ENCODE measurements around the gene SORL1-AS1.
"Not testable (repeated sequence)": the region's sequence is repeated elsewhere in the genome, so short reads cannot be mapped to it uniquely, and the experiment has no call there.

Gene SORL1-AS1

GRCh38 chr11:121426476-121427399, 26.0 kb downstream of the SORL1-AS1 start:
- DNase-seq, result no peak

GRCh38 chr11:121425828-121426227, 26.9 kb downstream of the SORL1-AS1 start:
- DNase-seq, result no peak

- no peak for DNase-seq
Observed at GRCh38 chr11:121422675-121423074, 30.1 kb downstream of the SORL1-AS1 start.

GRCh38 chr11:121421149-121421901, 31.4 kb downstream of the SORL1-AS1 start:
- DNase-seq, result no peak

- no peak for DNase-seq
Observed at GRCh38 chr11:121420398-121420797, 32.4 kb downstream of the SORL1-AS1 start.

DNA sequence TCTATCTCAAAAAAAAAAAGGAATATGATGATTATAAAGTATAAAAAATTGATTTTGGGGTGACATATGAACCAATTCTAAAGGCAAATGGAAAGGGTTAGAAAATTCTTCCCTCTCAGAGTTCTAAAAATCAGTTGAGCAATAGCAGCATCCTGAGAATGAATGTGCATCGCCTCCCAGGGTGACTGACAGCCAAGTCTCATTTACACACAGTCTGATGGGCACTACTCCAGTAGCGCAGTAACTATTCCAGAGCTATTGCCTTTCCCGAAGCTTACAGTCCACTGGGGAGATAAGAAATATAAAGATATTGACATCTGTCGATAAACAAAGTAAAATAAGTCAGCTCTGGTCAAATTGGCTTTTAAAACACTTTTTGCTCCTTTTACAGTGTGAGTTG, 32.9 kb downstream of the SORL1-AS1 start:
- DNase-seq, result no peak

GRCh38 chr11:121418625-121419114, 34.1 kb downstream of the SORL1-AS1 start:
- no peak for DNase-seq

GRCh38 chr11:121417607-121418006, 35.2 kb downstream of the SORL1-AS1 start:
- DNase-seq, result no peak

DNA sequence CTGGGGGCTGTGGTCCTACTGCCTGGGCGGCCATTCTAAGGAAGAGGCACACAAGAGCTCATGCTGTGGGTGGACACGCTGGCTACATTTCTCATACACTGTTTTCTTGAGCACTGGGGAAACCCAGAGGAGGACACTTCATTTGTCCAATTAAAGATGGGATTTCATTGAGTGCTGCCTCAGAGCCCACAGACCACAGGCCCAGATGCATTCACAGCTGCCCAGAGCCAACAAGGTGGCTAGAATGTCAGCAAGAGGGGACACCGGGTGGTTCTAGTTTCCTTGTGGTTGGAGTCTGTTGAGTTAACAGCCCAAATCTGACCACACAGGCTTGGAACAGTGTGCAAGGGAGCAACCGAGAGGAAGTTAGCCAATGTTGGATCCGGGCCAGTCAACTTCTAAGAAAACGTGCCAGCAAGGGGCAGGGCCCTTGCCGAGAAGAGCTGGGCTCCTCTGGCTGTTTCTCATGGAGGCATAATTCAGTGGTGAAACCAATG, 35.7 kb downstream of the SORL1-AS1 start:
- DNase-seq, result peak; percentile 40 to 51

GRCh38 chr11:121415856-121416255, 36.9 kb downstream of the SORL1-AS1 start:
- DNase-seq, result no peak

DNA sequence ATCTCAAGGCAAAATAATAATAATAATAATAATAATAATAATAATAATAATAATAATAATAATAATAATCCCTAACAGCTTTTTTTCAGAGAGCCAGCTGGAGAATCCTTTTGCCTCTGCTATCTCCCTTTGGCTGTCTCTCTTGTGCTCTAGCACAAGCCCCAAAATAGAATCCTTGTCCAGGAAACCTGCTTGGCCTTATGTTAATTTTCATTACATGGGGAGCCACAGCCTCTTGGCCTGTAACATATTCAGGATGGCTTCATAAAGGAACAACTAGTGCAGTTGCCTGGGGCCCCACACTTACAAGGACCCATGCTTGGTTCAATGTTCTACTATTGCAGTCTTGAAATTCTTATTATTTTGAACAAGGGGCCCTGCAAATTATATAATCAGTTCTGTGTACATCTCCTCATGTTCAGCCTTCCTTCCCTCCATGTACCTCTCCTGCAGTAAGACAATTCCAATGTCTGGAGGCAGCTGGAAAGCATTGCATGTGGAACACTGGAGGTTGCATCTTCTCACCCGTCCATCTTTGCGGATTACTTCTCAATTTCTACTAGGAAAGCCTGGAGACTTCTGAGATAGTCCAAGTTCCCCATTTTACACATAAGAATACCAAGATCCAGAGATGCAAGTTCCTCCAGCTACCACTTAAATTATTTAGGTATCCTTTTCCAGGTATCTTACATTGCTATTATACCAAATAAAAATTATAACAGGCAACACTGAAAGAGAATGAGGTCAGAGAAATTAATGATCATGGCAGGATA, 38.4 kb downstream of the SORL1-AS1 start:
- no peak for DNase-seq

DNA sequence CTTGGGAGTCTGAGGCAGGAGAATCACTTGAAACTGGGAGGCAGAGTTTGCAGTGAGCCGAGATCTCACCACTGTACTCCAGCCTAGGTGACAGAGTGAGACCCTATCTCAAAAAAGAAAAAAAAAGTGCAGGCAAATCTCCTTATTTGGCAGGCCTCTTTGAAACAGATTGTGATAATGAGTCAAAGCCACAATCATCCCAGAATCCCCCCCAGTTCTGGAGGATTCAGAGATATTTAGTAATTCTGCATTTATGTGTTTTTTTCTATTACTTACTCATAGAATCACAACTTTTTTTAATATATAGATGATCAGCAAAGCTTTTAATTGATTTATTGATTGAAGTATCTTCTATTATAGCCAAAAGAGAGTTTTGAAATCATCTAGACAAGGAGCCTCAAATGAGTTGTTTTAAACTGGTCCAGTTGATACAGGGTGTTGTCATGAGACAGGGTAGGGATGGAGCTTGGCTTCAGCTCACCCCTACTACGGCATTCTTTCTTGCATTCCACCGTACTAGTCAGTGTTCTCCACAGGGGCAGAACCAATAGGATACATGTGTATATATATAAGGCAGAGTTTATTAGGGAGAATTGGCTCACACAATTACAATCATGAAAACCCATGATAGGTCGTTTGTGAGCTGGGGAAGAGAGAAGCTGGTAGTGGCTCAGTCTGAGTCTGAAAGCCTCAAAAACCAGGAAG, 39.9 kb downstream of the SORL1-AS1 start:
- no peak for DNase-seq

DNA sequence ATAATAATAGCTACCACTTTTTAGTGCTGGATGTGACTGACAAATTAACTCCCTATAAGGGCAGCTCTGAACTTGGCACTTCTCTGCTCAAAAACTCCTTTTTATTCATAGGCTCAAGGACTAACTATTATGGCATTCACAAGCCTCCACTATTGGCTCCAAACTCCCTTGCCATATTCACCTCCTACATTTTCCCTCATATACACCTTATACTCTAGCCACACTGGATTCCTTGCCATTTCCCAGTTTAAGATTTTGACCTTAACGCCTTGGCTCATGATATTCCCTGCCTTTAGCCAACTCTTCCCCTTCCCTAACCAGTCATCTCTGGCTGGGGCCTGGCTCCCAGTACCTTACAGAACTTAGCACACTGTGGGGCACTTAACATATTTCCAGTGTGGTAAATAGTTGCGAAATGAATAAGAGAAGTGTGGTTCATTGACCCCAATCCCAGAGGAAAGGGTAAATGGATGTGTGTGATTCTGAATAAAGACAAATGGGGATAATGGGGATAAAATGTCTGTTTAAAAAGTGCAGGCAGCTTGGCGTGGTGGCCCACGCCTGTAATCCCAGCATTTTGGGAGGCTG, 40.7 kb downstream of the SORL1-AS1 start:
- no peak for DNase-seq

DNA sequence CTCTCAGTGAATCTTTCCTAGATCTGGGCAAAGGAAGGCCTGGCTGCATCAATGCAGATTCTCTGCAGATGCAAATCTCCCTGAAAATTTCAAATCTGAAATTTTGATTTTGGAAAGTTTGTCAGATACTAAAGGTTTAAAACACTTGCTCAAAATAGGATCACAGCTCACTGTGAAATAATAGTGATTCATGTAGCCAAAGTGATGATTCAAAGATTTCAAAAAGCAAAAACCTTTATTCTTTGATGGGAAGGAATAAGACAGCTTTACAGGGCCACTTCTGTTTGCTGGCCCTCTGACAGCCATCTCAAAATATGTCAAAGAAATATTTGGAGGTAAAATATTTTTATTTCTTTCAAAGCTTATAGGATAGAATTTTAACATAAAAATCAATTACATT, 41.4 kb downstream of the SORL1-AS1 start:
- DNase-seq, result not testable (repeated sequence)

- not testable (repeated sequence) for DNase-seq
Observed at GRCh38 chr11:121410041-121410440, 42.7 kb downstream of the SORL1-AS1 start.

GRCh38 chr11:121408830-121409229, 43.9 kb downstream of the SORL1-AS1 start:
- DNase-seq, result no peak

GRCh38 chr11:121406291-121406690, 46.5 kb downstream of the SORL1-AS1 start:
- DNase-seq, result no peak

DNA sequence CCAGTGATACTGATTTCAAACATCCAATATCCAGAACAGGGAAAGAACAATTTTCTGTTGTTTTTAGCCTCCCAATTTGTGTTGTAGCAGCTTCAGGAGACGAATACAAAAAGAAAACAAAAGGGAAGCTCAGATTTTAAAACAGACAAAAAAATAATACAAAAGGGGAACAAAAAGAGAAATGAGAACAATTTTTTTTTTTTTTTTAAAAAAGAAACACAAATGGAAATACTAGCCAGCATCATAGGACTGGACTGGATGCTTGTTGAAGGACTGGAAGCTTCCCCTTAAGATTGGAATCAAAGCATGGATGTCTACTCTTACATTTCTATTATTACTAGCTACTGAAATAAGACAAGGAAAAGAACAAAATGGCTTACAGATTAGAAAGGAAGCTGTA, 47.1 kb downstream of the SORL1-AS1 start:
- no peak for DNase-seq

DNA sequence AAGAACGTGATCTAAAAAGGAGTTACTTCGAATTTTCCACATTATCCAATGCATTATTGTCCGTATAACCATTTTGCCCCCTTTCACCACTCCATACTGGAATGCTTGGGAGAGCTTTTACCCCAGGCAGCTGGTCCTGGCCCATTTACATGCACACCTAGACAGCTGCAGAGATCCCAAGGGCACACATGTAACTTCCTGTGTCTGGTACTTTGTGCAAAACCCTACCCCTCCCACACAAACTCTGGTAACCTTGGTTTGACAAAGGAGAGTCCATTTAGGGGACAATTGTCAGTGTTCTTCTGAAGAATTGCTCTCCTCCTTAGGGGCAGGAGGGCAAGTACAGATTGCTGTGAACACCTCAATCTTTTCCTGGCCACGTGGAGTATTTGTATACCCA, 58.0 kb downstream of the SORL1-AS1 start:
- no peak for DNase-seq

GRCh38 chr11:121393855-121394254, 58.9 kb downstream of the SORL1-AS1 start:
- DNase-seq, result no peak

DNA sequence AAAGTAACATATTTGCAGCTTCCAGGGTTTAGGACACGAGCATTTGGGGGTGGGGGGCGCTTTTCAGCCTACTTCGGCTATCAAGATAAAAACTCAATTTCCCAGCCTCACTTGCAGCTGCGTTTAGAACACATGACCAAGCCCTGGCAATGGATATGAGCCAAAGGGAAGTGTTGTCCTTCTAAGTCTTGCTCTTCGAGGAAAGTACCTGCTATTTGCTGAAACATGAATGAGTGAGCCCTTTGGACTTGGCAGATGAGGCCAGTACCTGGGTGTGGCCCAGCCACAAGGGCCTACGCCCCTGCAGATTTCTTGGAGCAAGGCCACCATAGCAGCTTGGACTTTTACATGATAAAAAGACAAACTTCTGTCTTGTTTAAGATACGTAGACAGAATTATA, 60.9 kb downstream of the SORL1-AS1 start:
- no peak for DNase-seq

DNA sequence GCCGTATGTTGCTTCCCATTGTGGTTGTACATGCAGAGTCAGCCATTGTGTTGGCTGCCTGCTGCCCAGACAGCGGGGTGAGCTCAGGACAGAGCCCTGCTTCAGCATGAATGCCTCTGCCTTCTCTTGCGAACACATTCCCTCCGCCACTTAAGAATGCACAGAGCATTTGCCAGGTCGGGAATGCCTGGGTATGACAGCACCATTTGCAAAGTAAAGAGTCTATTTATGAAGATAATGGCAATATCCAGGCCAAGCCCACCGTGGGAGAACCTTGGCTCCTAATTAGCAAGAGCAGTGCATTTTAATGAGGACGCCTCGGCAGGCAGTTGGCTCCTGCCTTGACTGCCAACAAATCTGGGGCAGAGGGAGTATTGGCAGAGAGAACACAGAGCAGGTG, 63.1 kb downstream of the SORL1-AS1 start:
- peak in 1 of 2 donors; percentile 66 for DNase-seq
